ENCODE results near the gene PHF19. TPM values are rescaled to one million over a fixed set of nuclear protein-coding genes. Genes with fewer than 3 reads are reported as not detected.

PHF19 gene
- total RNA-seq, 4 donors from 2014 or later: 9.2 to 12.5 (median 10.8) TPM

- Histone ChIP-seq H3K4me3 (no peak overlapping the region), H3K27me3 (no peaks in the 10 kb centered on the region), H3K4me1 (peaks cover 12 to 17% of the 10 kb centered on the region in 2 donors), H3K27ac (no peak overlapping the region), H3K9me3 (no peaks in the 10 kb centered on the region), H3K36me3 (no peaks in the 10 kb centered on the region)
- intact Hi-C loops (cut with DNase I; ENCODE audit: low total_unique reads) (no loop called here), in situ Hi-C loops (cut with MboI; ENCODE audit: low sequenced_read_pairs in 4 of 4) (no loop called here)
- TF ChIP-seq CTCF (IDR thresholded peaks at IDR 0.05 in 4 of 5, conservative IDR thresholded peaks at IDR 0.05 in 1 of 5) (no peak), POLR2A (IDR thresholded peaks at IDR 0.05) (no peak)
- no peak for DNase-seq
- ATAC-seq: no peak
Observed at GRCh38 chr9:120914396-120914795, 37.4 kb upstream of the PHF19 start.

- intact Hi-C loops (cut with DNase I; ENCODE audit: low total_unique reads) (no loop called here), in situ Hi-C loops (cut with MboI; ENCODE audit: low sequenced_read_pairs in 4 of 4) (no loop called here)
- Histone ChIP-seq H3K4me3 (no peak overlapping the region), H3K27me3 (no peaks in the 10 kb centered on the region), H3K36me3 (no peaks in the 10 kb centered on the region), H3K9me3 (no peaks in the 10 kb centered on the region), H3K27ac (no peak overlapping the region), H3K4me1 (peaks cover 7 to 11% of the 10 kb centered on the region in 2 donors)
- ATAC-seq (no peak), DNase-seq (no peak)
- TF ChIP-seq POLR2A (IDR thresholded peaks at IDR 0.05) (no peak), CTCF (IDR thresholded peaks at IDR 0.05 in 4 of 5, conservative IDR thresholded peaks at IDR 0.05 in 1 of 5) (no peak)
Observed at GRCh38 chr9:120913647-120914264, 36.8 kb upstream of the PHF19 start.

- ATAC-seq: no peak
- Histone ChIP-seq H3K27me3 (no peaks in the 10 kb centered on the region), H3K27ac (no peak overlapping the region), H3K4me3 (no peak overlapping the region), H3K36me3 (no peaks in the 10 kb centered on the region), H3K9me3 (no peaks in the 10 kb centered on the region), H3K4me1 (peaks cover 7% of the 10 kb centered on the region in 2 donors)
- intact Hi-C loops (cut with DNase I; ENCODE audit: low total_unique reads): no loop called here
- TF ChIP-seq POLR2A (IDR thresholded peaks at IDR 0.05): no peak
- TF ChIP-seq CTCF (IDR thresholded peaks at IDR 0.05 in 4 of 5, conservative IDR thresholded peaks at IDR 0.05 in 1 of 5): no peak
- in situ Hi-C loops (cut with MboI; ENCODE audit: low sequenced_read_pairs in 4 of 4): no loop called here
- no peak for DNase-seq
Observed at GRCh38 chr9:120912958-120913646, 36.1 kb upstream of the PHF19 start.

GRCh38 chr9:120911295-120911837, 34.4 kb upstream of the PHF19 start:
- intact Hi-C loops (cut with DNase I; ENCODE audit: low total_unique reads): no loop called here
- in situ Hi-C loops (cut with MboI; ENCODE audit: low sequenced_read_pairs in 4 of 4): no loop called here

More at GRCh38 chr9:120911295-120911837, 34.4 kb upstream of the PHF19 start:
- Histone ChIP-seq H3K9me3 (no peaks in the 10 kb centered on the region), H3K27me3 (no peaks in the 10 kb centered on the region), H3K36me3 (no peaks in the 10 kb centered on the region), H3K4me3 (no peak overlapping the region), H3K27ac (no peak overlapping the region), H3K4me1 (peaks cover 5 to 6% of the 10 kb centered on the region in 2 donors)
- no peak for DNase-seq
- TF ChIP-seq POLR2A (IDR thresholded peaks at IDR 0.05) (no peak), CTCF (IDR thresholded peaks at IDR 0.05 in 4 of 5, conservative IDR thresholded peaks at IDR 0.05 in 1 of 5) (no peak)
- ATAC-seq: no peak
